ENCODE measurements around the gene SUSD4. TPM values are rescaled to one million over a fixed set of nuclear protein-coding genes. Genes with fewer than 3 reads are reported as not detected.
"Not testable (repeated sequence)": the region's sequence is repeated elsewhere in the genome, so short reads cannot be mapped to it uniquely, and the experiment has no call there.

Gene SUSD4
- polyA plus RNA-seq, 2 of the 4 experiments (the other 2 are of a cell fraction) = 0.61 to 0.85 TPM

- TF ChIP-seq ATOH8 (CRISPR knock-in tag; IDR thresholded peaks at IDR 0.05; ENCODE audit: low read depth) = no peak
- TF ChIP-seq HMGXB4 (CRISPR knock-in tag; IDR thresholded peaks at IDR 0.05; ENCODE audit: borderline replicate concordance) = no peak
These were observed 107.9 kb downstream of the SUSD4 start (continued) for GRCh38 chr1:223256034-223256433.

GRCh38 chr1:223253916-223254315, 110.1 kb downstream of the SUSD4 start:
- Histone ChIP-seq H3K4me3 (no peak overlapping the region), H3K27ac (0 out of 6 replicates have a peak overlapping the region, but pooled peaks of 1 of the 2 experiments have one; percentile 12), H3K4me1 (peaks cover 21% of the 10 kb centered on the region), H3K4me2 (no peak overlapping the region), H3K9me3 (no peaks in the 10 kb centered on the region)
- TF ChIP-seq HOXB13 (CRISPR knock-in tag; IDR thresholded peaks at IDR 0.05; ENCODE audit: low read depth) = no peak
- no peak for TF ChIP-seq KDM1A (IDR thresholded peaks at IDR 0.05; ENCODE audit: low read depth)
- TF ChIP-seq NPAS2 (CRISPR knock-in tag; IDR thresholded peaks at IDR 0.05; ENCODE audit: borderline replicate concordance) = no peak
- TF ChIP-seq MYC (IDR thresholded peaks at IDR 0.05; ENCODE audit: borderline replicate concordance, low read length) = no peak
- no peak for TF ChIP-seq FOSL2 (IDR thresholded peaks at IDR 0.05)
- no peak for TF ChIP-seq FOSL2 (CRISPR knock-in tag; IDR thresholded peaks at IDR 0.05)
- no peak for TF ChIP-seq HEYL (CRISPR knock-in tag; IDR thresholded peaks at IDR 0.05)
- no peak for TF ChIP-seq RNF2 (IDR thresholded peaks at IDR 0.05; ENCODE audit: borderline replicate concordance, low read depth)
- TF ChIP-seq EP300 (IDR thresholded peaks at IDR 0.05) = no peak
- TF ChIP-seq FOXS1 (CRISPR knock-in tag; IDR thresholded peaks at IDR 0.05) = no peak
- no peak for TF ChIP-seq TFCP2L1 (CRISPR knock-in tag; IDR thresholded peaks at IDR 0.05)
- no peak for TF ChIP-seq NR3C1 (IDR thresholded peaks at IDR 0.05)
- TF ChIP-seq ELK1 (IDR thresholded peaks at IDR 0.05; ENCODE audit: low read depth, low read length) = no peak
- DNase-seq (ENCODE audit: low read depth in 1 of 2, low spot score in 1 of 2) (no peak), FAIRE-seq (no peak), ATAC-seq (no peak)
- WGBS (ENCODE audit: missing lambda C conversion rate) = 56% methylated on average over 3 of the region's 3 CpGs
- CTCF ChIA-PET = interaction anchor here (1.2 kb wide), 1 partner anchor 13 kb away, joined by 3 read pairs; no protein-coding TSS in a partner anchor
- POLR2A ChIA-PET = no interaction called here

GRCh38 chr1:223251387-223251786, 112.6 kb downstream of the SUSD4 start:
- H3K4me1 ChIP-seq; H3K4me2 ChIP-seq; H3K9me3 ChIP-seq; FAIRE-seq; H3K27ac ChIP-seq; H3K4me3 ChIP-seq; ATAC-seq; DNase-seq (ENCODE audit: low read depth in 1 of 2, low spot score in 1 of 2); POLR2A ChIA-PET: not testable (repeated sequence)
- WGBS (ENCODE audit: missing lambda C conversion rate) = 36% methylated on average over 2 of the region's 2 CpGs
- CTCF ChIA-PET = interaction anchor here (1.2 to 1.3 kb wide), 2 partner anchors 121 to 433 kb away, joined by 3 read pairs; no protein-coding TSS in a partner anchor

- Histone ChIP-seq H3K4me2 (no peak overlapping the region), H3K4me1 (peaks cover 1% of the 10 kb centered on the region; the same call in 2 of the 3 replicates), H3K4me3 (no peak overlapping the region), H3K9me3 (no peaks in the 10 kb centered on the region), H3K27ac (no peak overlapping the region)
- ChIA-PET CTCF (interaction anchor here (0.6 to 1.3 kb wide), 4 partner anchors 24 to 433 kb away, joined by 3 read pairs; no protein-coding TSS in a partner anchor), POLR2A (no interaction called here)
- no peak for ATAC-seq
- no peak for FAIRE-seq
- WGBS (ENCODE audit: missing lambda C conversion rate) = 51% methylated on average over 6 of the region's 6 CpGs
- TF ChIP-seq GATA3 (IDR thresholded peaks at IDR 0.05; ENCODE audit: borderline replicate concordance) (no peak), HOXB13 (CRISPR knock-in tag; IDR thresholded peaks at IDR 0.05; ENCODE audit: low read depth) (no peak), FOXS1 (CRISPR knock-in tag; IDR thresholded peaks at IDR 0.05) (no peak), EP300 (IDR thresholded peaks at IDR 0.05) (no peak), RNF2 (IDR thresholded peaks at IDR 0.05; ENCODE audit: borderline replicate concordance, low read depth) (no peak), HOXA7 (CRISPR knock-in tag; IDR thresholded peaks at IDR 0.05) (no peak), RCOR1 (IDR thresholded peaks at IDR 0.05; ENCODE audit: low read depth, low read length) (no peak)
- no peak for DNase-seq (ENCODE audit: low read depth in 1 of 2, low spot score in 1 of 2)
These were observed 113.4 kb downstream of the SUSD4 start for GRCh38 chr1:223250632-223251015.

Measured in A549 (cell line).